A549 (cell line): ENCODE data around the gene PRRX2.

Experiments
- ATOH8 ChIP-seq: fragments of 250-450 bp; sonication (Bioruptor Pico); IDR thresholded peaks from 2 replicates; pipeline ENCODE4 v1.5.0; 2020; ENCODE audit warnings: low read depth, mild to moderate bottlenecking, moderate library complexity
- BHLHE40 ChIP-seq: IDR thresholded peaks from 2 replicates; pipeline ENCODE4 v1.6.1; 2012; ENCODE audit warnings: low read depth, low read length, inconsistent platforms
- CBX2 ChIP-seq: fragments of 200-600 bp; sonication (generic); IDR thresholded peaks from 2 replicates; pipeline ENCODE4 v1.6.1; 2016; ENCODE audit warnings: low read depth, mild to moderate bottlenecking, borderline replicate concordance
- CTCF ChIP-seq: fragments of >200 bp; sonication (Bioruptor Twin); formaldehyde crosslinking; IDR thresholded peaks from 3 replicates; pipeline ENCODE4 v1.5.1; 2016
- EP300 ChIP-seq, 2 experiments: fragments of >200 bp; sonication (Bioruptor Twin); formaldehyde crosslinking; IDR thresholded peaks; 2 replicates in 1 of 2; 3 replicates in 1 of 2; pipeline ENCODE4 v1.6.1; 2016 to 2017
- GATA3 ChIP-seq: IDR thresholded peaks from 2 replicates; pipeline ENCODE4 v1.6.1; 2012; ENCODE audit warnings: borderline replicate concordance
- KDM1A ChIP-seq: fragments of 200-600 bp; sonication (generic); IDR thresholded peaks from 2 replicates; pipeline ENCODE4 v1.6.1; 2016; ENCODE audit warnings: low read depth, mild to moderate bottlenecking
- MAX ChIP-seq: IDR thresholded peaks from 2 replicates; pipeline ENCODE4 v1.6.1; 2012
- MAZ ChIP-seq: fragments of 150-350 bp; IDR thresholded peaks from 2 replicates; pipeline ENCODE4 v1.6.1; 2014; ENCODE audit warnings: antibody characterized with exemption, low read depth, low read length, borderline replicate concordance
- POLR2A ChIP-seq: IDR thresholded peaks from 2 replicates; pipeline ENCODE4 v1.6.1; 2012; ENCODE audit warnings: mild to moderate bottlenecking, low read length
- RNF2 ChIP-seq: fragments of 200-600 bp; sonication (generic); IDR thresholded peaks from 2 replicates; pipeline ENCODE4 v1.6.1; 2016; ENCODE audit warnings: low read depth, mild to moderate bottlenecking, antibody characterized with exemption, moderate library complexity, borderline replicate concordance
- TF ChIP-seq, protein P1 (sequence below): fragments of 150-350 bp; IDR thresholded peaks from 2 replicates; pipeline ENCODE4 v1.6.1; 2014; ENCODE audit warnings: low read depth, mild to moderate bottlenecking, low read length
- TF ChIP-seq, protein P2 (sequence below): fragments of >200 bp; sonication (Bioruptor Twin); formaldehyde crosslinking; IDR thresholded peaks from 3 replicates; pipeline ENCODE4 v1.6.1; 2016

GRCh38 chr9:129701549-129701948 lies 36.1 kb downstream of the PRRX2 start:
- TF ChIP-seq CTCF (no peak), CBX2 (no peak), ATOH8 (CRISPR knock-in tag) (no peak), EP300 (IDR thresholded peaks at IDR 0.05) (no peak), KDM1A (no peak), BHLHE40 (no peak), MAZ (no peak), MAX (no peak), POLR2A (no peak), RNF2 (no peak), GATA3 (no peak)
- TF ChIP-seq, protein P1, sequence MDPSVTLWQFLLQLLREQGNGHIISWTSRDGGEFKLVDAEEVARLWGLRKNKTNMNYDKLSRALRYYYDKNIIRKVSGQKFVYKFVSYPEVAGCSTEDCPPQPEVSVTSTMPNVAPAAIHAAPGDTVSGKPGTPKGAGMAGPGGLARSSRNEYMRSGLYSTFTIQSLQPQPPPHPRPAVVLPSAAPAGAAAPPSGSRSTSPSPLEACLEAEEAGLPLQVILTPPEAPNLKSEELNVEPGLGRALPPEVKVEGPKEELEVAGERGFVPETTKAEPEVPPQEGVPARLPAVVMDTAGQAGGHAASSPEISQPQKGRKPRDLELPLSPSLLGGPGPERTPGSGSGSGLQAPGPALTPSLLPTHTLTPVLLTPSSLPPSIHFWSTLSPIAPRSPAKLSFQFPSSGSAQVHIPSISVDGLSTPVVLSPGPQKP, result no peak
- TF ChIP-seq, protein P2, sequence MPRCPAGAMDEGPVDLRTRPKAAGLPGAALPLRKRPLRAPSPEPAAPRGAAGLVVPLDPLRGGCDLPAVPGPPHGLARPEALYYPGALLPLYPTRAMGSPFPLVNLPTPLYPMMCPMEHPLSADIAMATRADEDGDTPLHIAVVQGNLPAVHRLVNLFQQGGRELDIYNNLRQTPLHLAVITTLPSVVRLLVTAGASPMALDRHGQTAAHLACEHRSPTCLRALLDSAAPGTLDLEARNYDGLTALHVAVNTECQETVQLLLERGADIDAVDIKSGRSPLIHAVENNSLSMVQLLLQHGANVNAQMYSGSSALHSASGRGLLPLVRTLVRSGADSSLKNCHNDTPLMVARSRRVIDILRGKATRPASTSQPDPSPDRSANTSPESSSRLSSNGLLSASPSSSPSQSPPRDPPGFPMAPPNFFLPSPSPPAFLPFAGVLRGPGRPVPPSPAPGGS, result no peak
